Rectal smooth muscle tissue (tissue), 1 donor: ENCODE data around the gene PTPRG.
"Not testable (repeated sequence)": the region's sequence is repeated elsewhere in the genome, so short reads cannot be mapped to it uniquely, and the experiment has no call there.

Source experiments
- H3K27ac ChIP-seq: one replicate; pipeline ENCODE4 v1.7.0; 2013; ENCODE audit warnings: low read depth, low read length, inconsistent platforms
- H3K27me3 ChIP-seq: one replicate; pipeline ENCODE4 v1.7.0; 2013; ENCODE audit warnings: low read length; ENCODE audit not compliant: control insufficient read depth, insufficient read depth
- H3K36me3 ChIP-seq: one replicate; pipeline ENCODE4 v1.7.0; 2013; ENCODE audit warnings: low read length; ENCODE audit not compliant: control insufficient read depth, insufficient read depth
- H3K4me1 ChIP-seq: one replicate; pipeline ENCODE4 v1.7.0; 2013; ENCODE audit warnings: low read length; ENCODE audit not compliant: control insufficient read depth, insufficient read depth
- H3K4me3 ChIP-seq: one replicate; pipeline ENCODE4 v1.7.0; 2013; ENCODE audit warnings: low read length
- H3K9ac ChIP-seq: one replicate; pipeline ENCODE4 v1.7.0; 2013; ENCODE audit warnings: low read length

Gene PTPRG

DNA sequence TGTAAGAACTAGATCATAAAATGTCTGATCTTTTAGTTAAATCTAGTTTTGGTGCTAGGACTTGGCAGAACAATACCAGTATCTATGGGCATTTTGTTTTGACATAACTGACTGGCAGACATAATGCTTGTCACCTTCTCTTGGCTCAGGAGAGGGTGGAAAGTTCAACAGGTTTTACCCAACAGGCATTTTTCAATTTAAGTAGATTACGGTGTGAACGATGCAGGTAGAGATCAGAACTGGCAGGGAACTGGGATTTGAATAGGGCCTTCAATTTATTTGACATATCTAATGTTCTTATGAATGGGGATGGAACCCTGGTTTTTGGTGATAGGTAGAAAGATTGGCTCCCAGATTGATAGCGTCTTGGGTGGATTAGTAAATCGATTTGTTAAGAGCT is 460.9 kb downstream of the PTPRG start:
- Histone ChIP-seq H3K27ac (no peak overlapping the region), H3K4me3 (no peak overlapping the region), H3K27me3 (no peaks in the 10 kb centered on the region), H3K4me1 (no peaks in the 10 kb centered on the region), H3K36me3 (no peaks in the 10 kb centered on the region), H3K9ac (no peak overlapping the region)

GRCh38 chr3:62024882-62025281 is 463.5 kb downstream of the PTPRG start:
- H3K27ac ChIP-seq = no peak overlapping the region
- no peak overlapping the region for H3K4me3 ChIP-seq
- no peak overlapping the region for H3K9ac ChIP-seq
- no peaks in the 10 kb centered on the region for H3K27me3 ChIP-seq
- H3K36me3 ChIP-seq = no peaks in the 10 kb centered on the region
- no peaks in the 10 kb centered on the region for H3K4me1 ChIP-seq

- Histone ChIP-seq H3K36me3 (no peaks in the 10 kb centered on the region), H3K27ac (no peak overlapping the region), H3K4me1 (no peaks in the 10 kb centered on the region), H3K9ac (no peak overlapping the region), H3K27me3 (no peaks in the 10 kb centered on the region), H3K4me3 (no peak overlapping the region)
Measured at GRCh38 chr3:62025913-62026312, 464.5 kb downstream of the PTPRG start.

- Histone ChIP-seq H3K27ac (no peak overlapping the region), H3K36me3 (no peaks in the 10 kb centered on the region), H3K27me3 (no peaks in the 10 kb centered on the region), H3K4me3 (no peak overlapping the region), H3K9ac (no peak overlapping the region), H3K4me1 (no peaks in the 10 kb centered on the region)
Measured at GRCh38 chr3:62027241-62027640, 465.9 kb downstream of the PTPRG start.

DNA sequence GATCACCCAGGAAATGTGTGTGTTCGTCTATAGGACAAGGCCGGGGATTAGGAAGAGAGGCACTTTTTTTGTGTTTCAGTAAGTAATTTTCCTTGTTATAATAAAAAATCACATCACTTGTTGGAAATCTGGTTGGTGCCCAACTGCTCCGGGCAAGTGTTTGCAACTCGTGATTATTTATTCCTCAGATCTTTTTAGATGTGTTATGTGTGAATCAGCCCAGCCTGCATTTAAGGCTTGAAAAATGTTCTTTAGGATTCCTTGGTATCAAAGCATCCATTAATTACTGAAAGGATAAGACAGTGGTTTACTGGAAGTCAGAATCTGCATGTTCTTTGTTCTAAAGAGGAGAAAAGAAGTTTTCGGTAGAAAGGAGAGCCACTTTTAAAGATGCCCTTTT is 466.4 kb downstream of the PTPRG start:
- Histone ChIP-seq H3K9ac (no peak overlapping the region), H3K4me1 (no peaks in the 10 kb centered on the region), H3K27me3 (no peaks in the 10 kb centered on the region), H3K36me3 (no peaks in the 10 kb centered on the region), H3K4me3 (no peak overlapping the region), H3K27ac (no peak overlapping the region)

- no peaks in the 10 kb centered on the region for H3K36me3 ChIP-seq
- no peaks in the 10 kb centered on the region for H3K4me1 ChIP-seq
- H3K4me3 ChIP-seq = no peak overlapping the region
- H3K9ac ChIP-seq = no peak overlapping the region
- no peak overlapping the region for H3K27ac ChIP-seq
- H3K27me3 ChIP-seq = no peaks in the 10 kb centered on the region
Measured at GRCh38 chr3:62028236-62028635, 466.9 kb downstream of the PTPRG start.

GRCh38 chr3:62032738-62033137 is 471.4 kb downstream of the PTPRG start:
- Histone ChIP-seq H3K4me1 (no peaks in the 10 kb centered on the region), H3K27ac (no peak overlapping the region), H3K4me3 (no peak overlapping the region), H3K36me3 (no peaks in the 10 kb centered on the region), H3K9ac (no peak overlapping the region), H3K27me3 (no peaks in the 10 kb centered on the region)

- no peaks in the 10 kb centered on the region for H3K4me1 ChIP-seq
- no peak overlapping the region for H3K4me3 ChIP-seq
- no peak overlapping the region for H3K9ac ChIP-seq
- H3K27ac ChIP-seq = no peak overlapping the region
- no peaks in the 10 kb centered on the region for H3K36me3 ChIP-seq
- H3K27me3 ChIP-seq = no peaks in the 10 kb centered on the region
Measured at GRCh38 chr3:62035402-62036057, 474.2 kb downstream of the PTPRG start.

DNA sequence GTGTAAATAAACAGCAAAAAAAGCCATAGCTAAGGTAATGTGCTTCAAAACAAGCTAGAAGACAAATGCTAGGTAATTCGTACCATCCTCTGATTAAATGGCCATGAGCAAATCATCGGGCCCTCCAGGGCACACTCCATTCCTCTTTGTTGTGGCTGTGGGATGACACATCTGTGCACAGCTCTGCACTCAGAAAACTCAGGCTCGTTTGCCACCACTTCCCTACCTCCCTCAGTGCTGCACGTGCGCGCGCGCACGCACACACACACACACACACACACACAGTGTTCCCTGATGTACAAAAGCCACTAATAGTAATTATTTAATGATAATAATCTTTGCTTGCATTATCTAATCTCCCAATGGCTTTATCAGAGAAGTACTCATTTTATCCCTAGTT is 475.4 kb downstream of the PTPRG start:
- H3K4me1 ChIP-seq = no peaks in the 10 kb centered on the region
- no peak overlapping the region for H3K9ac ChIP-seq
- no peaks in the 10 kb centered on the region for H3K27me3 ChIP-seq
- H3K36me3 ChIP-seq = no peaks in the 10 kb centered on the region
- H3K4me3 ChIP-seq = no peak overlapping the region
- no peak overlapping the region for H3K27ac ChIP-seq

DNA sequence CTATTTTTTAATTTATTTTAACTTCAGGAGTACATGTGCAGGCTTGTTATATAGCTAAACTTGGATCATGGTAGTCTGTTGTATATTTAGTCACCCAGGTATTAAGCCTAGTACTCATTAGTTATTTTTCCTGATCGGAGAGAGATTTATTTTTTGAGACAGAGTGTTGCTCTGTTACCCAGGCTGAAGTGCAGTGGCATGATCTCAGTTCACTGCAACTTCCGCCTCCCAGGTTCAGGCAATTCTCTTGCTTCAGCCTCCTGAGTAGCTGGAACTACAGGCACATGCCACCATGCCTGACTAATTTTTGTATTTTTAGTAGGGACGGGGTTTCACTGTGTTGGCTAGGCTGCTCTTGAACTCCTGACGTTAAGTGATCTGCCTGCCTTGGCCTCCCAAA is 477.4 kb downstream of the PTPRG start:
- H3K27ac ChIP-seq = not testable (repeated sequence)

GRCh38 chr3:62039586-62039985 is 478.2 kb downstream of the PTPRG start:
- no peak overlapping the region for H3K9ac ChIP-seq
- no peaks in the 10 kb centered on the region for H3K4me1 ChIP-seq
- no peaks in the 10 kb centered on the region for H3K36me3 ChIP-seq
- no peak overlapping the region for H3K4me3 ChIP-seq
- no peaks in the 10 kb centered on the region for H3K27me3 ChIP-seq
- no peak overlapping the region for H3K27ac ChIP-seq

More for the DNA sequence above, 477.4 kb downstream of the PTPRG start:
- H3K9ac ChIP-seq, H3K27me3 ChIP-seq, H3K4me3 ChIP-seq, H3K4me1 ChIP-seq, H3K36me3 ChIP-seq: not testable (repeated sequence)

DNA sequence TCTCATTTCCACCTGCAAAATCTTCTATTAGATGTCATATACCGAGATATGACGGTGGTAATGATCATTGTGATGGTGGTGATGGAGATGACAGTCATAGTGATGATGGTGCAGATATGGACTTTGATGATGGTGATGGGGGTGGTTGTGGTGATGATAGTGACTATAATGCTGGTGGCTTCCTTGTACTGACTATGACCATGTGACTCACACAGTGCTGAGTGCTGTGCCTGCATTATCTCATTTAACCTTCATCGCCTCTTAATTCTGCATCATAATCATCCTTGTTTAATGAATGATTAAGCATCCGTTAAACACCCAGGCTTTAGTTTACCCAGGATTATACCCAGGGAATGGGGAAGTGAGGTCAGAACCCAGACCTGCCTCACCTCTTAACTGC is 480.3 kb downstream of the PTPRG start:
- Histone ChIP-seq H3K9ac (no peak overlapping the region), H3K4me1 (no peaks in the 10 kb centered on the region), H3K36me3 (no peaks in the 10 kb centered on the region), H3K4me3 (no peak overlapping the region), H3K27ac (no peak overlapping the region), H3K27me3 (no peaks in the 10 kb centered on the region)

GRCh38 chr3:62044874-62045411 is 483.6 kb downstream of the PTPRG start:
- H3K9ac ChIP-seq = no peak overlapping the region

More at GRCh38 chr3:62044874-62045411, 483.6 kb downstream of the PTPRG start:
- Histone ChIP-seq H3K27ac (no peak overlapping the region), H3K4me3 (no peak overlapping the region), H3K36me3 (no peaks in the 10 kb centered on the region), H3K4me1 (no peaks in the 10 kb centered on the region), H3K27me3 (no peaks in the 10 kb centered on the region)
